Transverse colon (tissue), 4 donors: ENCODE measurements around the gene ETS2. TPM values are rescaled to one million over a fixed set of nuclear protein-coding genes. Genes with fewer than 3 reads are reported as not detected.

Experiments used
- DNase-seq: peaks from one replicate; pipeline ENCODE4 v3.0.0-alpha.2; 2019
- H3K27ac ChIP-seq, 4 donors: fragments of 200-600 bp; sonication (generic); 2 replicates each; pipeline ENCODE4 v1.5.1; 2016 to 2018; ENCODE audit warnings: inconsistent platforms in 4 of 4
- H3K27me3 ChIP-seq: fragments of 200-600 bp; sonication (generic); 2 replicates; pipeline ENCODE4 v1.5.1; 2017; ENCODE audit warnings: inconsistent platforms
- H3K36me3 ChIP-seq, 4 donors: fragments of 200-600 bp; sonication (generic); 2 replicates each; pipeline ENCODE4 v1.5.1; 2017 to 2019; ENCODE audit warnings: inconsistent platforms in 4 of 4
- H3K4me1 ChIP-seq, 4 donors: fragments of 200-600 bp; sonication (generic); 2 replicates each; pipeline ENCODE4 v1.5.1; 2017 to 2020; ENCODE audit warnings: inconsistent platforms in 4 of 4
- H3K4me3 ChIP-seq, 4 donors: fragments of 200-600 bp; sonication (generic); 1 replicate in 1 of 4; 2 replicates in 3 of 4; pipeline versions ENCODE4 v1.5.1 to v1.6.1; 2017 to 2019; ENCODE audit warnings: inconsistent platforms in 4 of 4
- H3K9me3 ChIP-seq, 2 donors: fragments of 200-600 bp; sonication (generic); 2 replicates each; pipeline ENCODE4 v1.5.1; 2017 to 2019; ENCODE audit warnings: inconsistent platforms in 2 of 2
- CTCF ChIP-seq, 5 experiments: fragments of 200-600 bp in 3 of 5; fragments of 450-650 bp in 2 of 5; sonication (generic) in 3 of 5; IDR thresholded peaks; 1 replicate in 2 of 5; 2 replicates in 3 of 5; pipeline ENCODE4 v1.5.1; 2016 to 2017; ENCODE audit warnings: antibody characterized with exemption in 5 of 5, inconsistent platforms in 3 of 5, mild to moderate bottlenecking in 2 of 5, moderate library complexity in 1 of 5
- EP300 ChIP-seq: sonication (generic); formaldehyde crosslinking; IDR thresholded peaks from one replicate; pipeline ENCODE4 v1.6.1; 2017; ENCODE audit warnings: antibody characterized with exemption, low read depth
- POLR2A ChIP-seq: fragments of 450-650 bp; IDR thresholded peaks from one replicate; pipeline ENCODE4 v1.6.1; 2016; ENCODE audit warnings: antibody characterized with exemption, mild to moderate bottlenecking, moderate library complexity
- POLR2AphosphoS5 ChIP-seq, 3 donors: sonication (generic); formaldehyde crosslinking; IDR thresholded peaks; one replicate each; pipeline ENCODE4 v1.6.1; 2016; ENCODE audit warnings: antibody characterized with exemption in 3 of 3
- WGBS, 2 donors: methylation state at CpG; one replicate each; pipeline ENCODE4 v1.1.5; 2018; ENCODE audit warnings: low coverage in 1 of 2; 5-methylcytosine and 5-hydroxymethylcytosine counted together
- in situ Hi-C, 4 donors: fragments of 200-750 bp; cut with MboI; loops; one replicate each; pipeline versions ENCODE4 v1.15.0 to v1.15.1; 2017; ENCODE audit warnings: low sequenced_read_pairs in 3 of 4, low pct_ligation_motif_present in 1 of 4, low pct_unique_long_range_greater_than_20kb in 1 of 4
- intact Hi-C: fragments of 100-400 bp; cut with DNase I; formaldehyde crosslinking; loops from one replicate; pipeline ENCODE4 v1.15.1; 2023; ENCODE audit warnings: low total_unique reads
- total RNA-seq, 4 donors: library from RNA; depleted of rRNA; stranded (reverse); fragments of >200 nt; gene quantifications; one replicate each; pipeline ENCODE4 v1.1.0, GENCODE V29; 2016

ETS2 gene
- total RNA-seq, 4 donors from 2014 or later: 55.1 to 174 (median 127) TPM

- H3K4me3 ChIP-seq: peak overlapping the region; percentile 33 to 98 (median 92)
- WGBS, 2 donors: 4% methylated on average over 26 of the region's 26 CpGs; no CpG with 5 or more reads in 1 of the 2 donors
- H3K27ac ChIP-seq: peak overlapping the region; percentile 94 to 99 (median 98)
- H3K9me3 ChIP-seq: no peaks in the 10 kb centered on the region
- peak; percentile 86 for DNase-seq
- peaks cover 8 to 48% (median 42%) of the 10 kb centered on the region in 4 donors for H3K4me1 ChIP-seq
- peaks cover 0 to 1% (median 0%) of the 10 kb centered on the region in 4 donors for H3K36me3 ChIP-seq
- H3K27me3 ChIP-seq: no peaks in the 10 kb centered on the region
- intact Hi-C loops: loop anchor here (5.0 to 10.0 kb wide), 2 partner anchors 73 to 300 kb away; no protein-coding TSS in a partner anchor
- in situ Hi-C loops: no loop called here
- TF ChIP-seq POLR2A (no peak), POLR2AphosphoS5 (IDR thresholded peaks at IDR 0.05) (peak in 1 of 3 donors; percentile 35), CTCF (IDR thresholded peaks at IDR 0.05) (peak; percentile 33 to 60 (median 41))
These were observed 871 bp upstream of the ETS2 start for GRCh38 chr21:38804789-38805327.

GRCh38 chr21:38806153-38806941 is 618 bp downstream of the ETS2 start:
- Histone ChIP-seq H3K36me3 (peaks cover 0 to 16% (median 0%) of the 10 kb centered on the region in 4 donors), H3K27ac (peak overlapping the region; percentile 94 to 99 (median 98)), H3K4me3 (peak overlapping the region; percentile 89 to 98 (median 96)), H3K9me3 (no peaks in the 10 kb centered on the region), H3K27me3 (no peaks in the 10 kb centered on the region), H3K4me1 (peaks cover 14 to 63% (median 56%) of the 10 kb centered on the region in 4 donors)
- in situ Hi-C loops: no loop called here
- intact Hi-C loops: loop anchor here (5.0 to 10.0 kb wide), 2 partner anchors 74 to 298 kb away; no protein-coding TSS in a partner anchor
- peak; percentile 45 for DNase-seq
- 2 to 7% methylated on average over 10 to 61 of the region's 72 CpGs for WGBS, 2 donors
- TF ChIP-seq EP300 (no peak), CTCF (IDR thresholded peaks at IDR 0.05) (peak in 2 of 5 experiments; percentile 21 to 26), POLR2AphosphoS5 (IDR thresholded peaks at IDR 0.05) (no peak), POLR2A (no peak)

GRCh38 chr21:38806942-38807284 is 1.2 kb downstream of the ETS2 start:
- peaks cover 14 to 67% (median 60%) of the 10 kb centered on the region in 4 donors for H3K4me1 ChIP-seq
- in situ Hi-C loops: no loop called here

More at GRCh38 chr21:38806942-38807284, 1.2 kb downstream of the ETS2 start:
- TF ChIP-seq EP300 (no peak), POLR2A (no peak), CTCF (IDR thresholded peaks at IDR 0.05) (no peak), POLR2AphosphoS5 (IDR thresholded peaks at IDR 0.05) (no peak)
- no peak for DNase-seq
- intact Hi-C loops: loop anchor here (5.0 to 10.0 kb wide), 2 partner anchors 75 to 298 kb away; no protein-coding TSS in a partner anchor
- Histone ChIP-seq H3K27me3 (no peaks in the 10 kb centered on the region), H3K27ac (peak overlapping the region; percentile 94 to 99 (median 98)), H3K36me3 (peaks cover 0 to 22% (median 0%) of the 10 kb centered on the region in 4 donors), H3K4me3 (peak overlapping the region; percentile 89 to 98 (median 96)), H3K9me3 (no peaks in the 10 kb centered on the region)
- WGBS, 2 donors: 2 to 8% methylated on average over 9 of the region's 9 CpGs
